CD14-positive monocyte (primary cell): ENCODE measurements around the gene CAV2. TPM values are rescaled to one million over a fixed set of nuclear protein-coding genes. Genes with fewer than 3 reads are reported as not detected.

Source experiments
- DNase-seq, 3 donors: peaks; one replicate each; pipeline ENCODE4 v3.0.0-alpha.2; 2011 to 2022
- H2AFZ ChIP-seq: 2 replicates; pipeline ENCODE4 v1.6.0; 2012; ENCODE audit warnings: mild to moderate bottlenecking, low read depth, low read length, inconsistent platforms; ENCODE audit not compliant: insufficient read depth, poor library complexity, severe bottlenecking
- H3K27ac ChIP-seq, 2 donors: 1 replicate in 1 of 2; 2 replicates in 1 of 2; pipeline ENCODE4 v1.5.1; 2012 to 2013; ENCODE audit warnings: low read length in 2 of 2, control low read depth in 1 of 2, inconsistent platforms in 1 of 2, low read depth in 1 of 2, mild to moderate bottlenecking in 1 of 2
- H3K27me3 ChIP-seq, 2 donors: one replicate each; pipeline versions ENCODE4 v1.6.0 to v1.6.1; 2011 to 2013; ENCODE audit warnings: low read length in 2 of 2; ENCODE audit not compliant: control insufficient read depth in 2 of 2, insufficient read depth in 2 of 2
- H3K36me3 ChIP-seq, 2 donors: replicated peaks in 1 of 2; 1 replicate in 1 of 2; 2 replicates in 1 of 2; pipeline versions ENCODE4 v1.5.1 to v1.6.1; 2012 to 2013; ENCODE audit warnings: low read length in 2 of 2, control low read depth in 1 of 2, inconsistent platforms in 1 of 2, mild to moderate bottlenecking in 1 of 2; ENCODE audit not compliant: insufficient read depth in 2 of 2, control insufficient read depth in 1 of 2
- H3K4me1 ChIP-seq, 2 donors: 1 replicate in 1 of 2; 2 replicates in 1 of 2; pipeline versions ENCODE4 v1.5.1 to v1.6.1; 2012 to 2013; ENCODE audit warnings: low read length in 2 of 2, control low read depth in 1 of 2, inconsistent platforms in 1 of 2, mild to moderate bottlenecking in 1 of 2, moderate library complexity in 1 of 2; ENCODE audit not compliant: insufficient read depth in 2 of 2, control insufficient read depth in 1 of 2
- H3K4me2 ChIP-seq: replicated peaks from 2 replicates; pipeline ENCODE3; 2012; ENCODE audit warnings: low read length, moderate library complexity, mild to moderate bottlenecking; ENCODE audit not compliant: poor library complexity, severe bottlenecking; ENCODE audit errors: extremely low read depth
- H3K4me3 ChIP-seq, 3 experiments: fragments of 200-600 bp in 1 of 3; sonication (generic) in 1 of 3; replicated peaks in 1 of 3; 1 replicate in 2 of 3; 2 replicates in 1 of 3; pipeline ENCODE4 v1.5.1; 2011 to 2013; ENCODE audit warnings: low read length in 3 of 3, mild to moderate bottlenecking in 3 of 3, control low read depth in 2 of 3, low read depth in 2 of 3, inconsistent platforms in 1 of 3, moderate library complexity in 1 of 3
- H3K79me2 ChIP-seq: 2 replicates; pipeline ENCODE4 v1.6.0; 2012; ENCODE audit warnings: mild to moderate bottlenecking, control low read depth, inconsistent platforms, low read length, moderate library complexity; ENCODE audit not compliant: insufficient read depth
- H3K9ac ChIP-seq: 2 replicates; pipeline ENCODE4 v1.6.0; 2017; ENCODE audit warnings: low read length, mild to moderate bottlenecking; ENCODE audit not compliant: insufficient read depth, poor library complexity, severe bottlenecking
- H3K9me3 ChIP-seq, 2 donors: replicated peaks in 1 of 2; 1 replicate in 1 of 2; 2 replicates in 1 of 2; pipeline versions ENCODE4 v1.5.1 to v1.6.1; 2012 to 2013; ENCODE audit warnings: low read length in 2 of 2, control low read depth in 1 of 2; ENCODE audit not compliant: control insufficient read depth in 1 of 2, insufficient read depth in 1 of 2
- H4K20me1 ChIP-seq: 2 replicates; pipeline ENCODE4 v1.6.0; 2012; ENCODE audit warnings: mild to moderate bottlenecking, low read length, control low read depth, moderate library complexity; ENCODE audit not compliant: insufficient read depth
- H3K27ac Mint-ChIP-seq, 7 donors: one replicate each; pipeline ENCODE4 v1.8.0; 2020; ENCODE audit warnings: mild to moderate bottlenecking in 7 of 7, mixed read lengths in 7 of 7, moderate library complexity in 6 of 7, inconsistent platforms in 2 of 7
- H3K27me3 Mint-ChIP-seq, 3 donors: one replicate each; pipeline ENCODE4 v1.8.0; 2021 to 2022; ENCODE audit warnings: low read depth in 3 of 3, mild to moderate bottlenecking in 3 of 3, mixed read lengths in 3 of 3, moderate library complexity in 3 of 3, inconsistent platforms in 1 of 3
- H3K36me3 Mint-ChIP-seq, 2 donors: one replicate each; pipeline ENCODE4 v1.8.0; 2020; ENCODE audit warnings: mixed read lengths in 2 of 2, inconsistent platforms in 1 of 2, mild to moderate bottlenecking in 1 of 2
- H3K4me1 Mint-ChIP-seq: one replicate; pipeline ENCODE4 v1.8.0; 2020; ENCODE audit warnings: mild to moderate bottlenecking, mixed read lengths
- H3K4me3 Mint-ChIP-seq, 2 donors: one replicate each; pipeline ENCODE4 v1.8.0; 2020; ENCODE audit warnings: mild to moderate bottlenecking in 2 of 2, mixed read lengths in 2 of 2, moderate library complexity in 1 of 2
- H3K9me3 Mint-ChIP-seq, 7 donors: one replicate each; pipeline ENCODE4 v1.8.0; 2020 to 2022; ENCODE audit warnings: mixed read lengths in 7 of 7, mild to moderate bottlenecking in 6 of 7, moderate library complexity in 6 of 7, inconsistent platforms in 2 of 7
- WGBS: methylation state at CpG from one replicate; pipeline ENCODE4 v1.1.5; 2013; ENCODE audit warnings: missing lambda C conversion rate; ENCODE audit not compliant: insufficient coverage; 5-methylcytosine and 5-hydroxymethylcytosine counted together
- intact Hi-C, 2 donors: fragments of 100-400 bp; cut with micrococcal nuclease; formaldehyde crosslinking; loops; one replicate each; pipeline versions ENCODE4 v1.15.0 to v1.15.1; 2023
- polyA plus RNA-seq, 3 donors: library from polyadenylated mRNA; depleted of rRNA in 1 of 3; unstranded in 2 of 3; stranded (reverse) in 1 of 3; fragments of 300-500 nt in 2 of 3; fragments of >200 nt in 1 of 3; fragmentation: Illumina TruSeq in 2 of 3; gene quantifications; 1 replicate in 2 of 3; 2 replicates in 1 of 3; pipeline ENCODE4 v1.2.3, GENCODE V29; 2012 to 2021
- TF ChIP-seq, protein P1 (sequence below): fragments of 200-600 bp; IDR thresholded peaks from one replicate; pipeline ENCODE4 v1.8.0; 2022; ENCODE audit warnings: antibody characterized with exemption, mild to moderate bottlenecking

CAV2 gene
- polyA plus RNA-seq, 3 donors = 0.19 TPM; not detected in 2

DNA sequence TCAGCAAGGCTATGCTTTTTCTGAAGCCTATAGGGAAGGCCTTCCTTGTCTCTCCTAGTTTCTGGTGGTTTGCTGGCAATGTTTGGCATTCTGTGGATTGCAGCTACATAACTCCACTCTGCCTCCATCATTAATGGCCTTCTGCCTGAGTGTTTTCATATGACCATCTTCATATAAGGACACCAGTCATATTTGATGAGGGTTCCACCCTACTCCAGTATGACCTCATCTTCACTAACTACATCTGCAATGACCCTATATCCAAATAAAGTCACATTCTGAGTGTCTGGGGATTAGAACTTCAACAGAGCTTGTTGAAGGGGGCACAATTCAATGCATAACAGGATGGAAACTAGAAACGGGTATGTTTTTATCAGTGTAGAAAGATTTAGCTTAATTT, 47.4 kb downstream of the CAV2 start:
- WGBS = no CpG with 5 or more reads among the region's 1 CpG
- H3K36me3 Mint-ChIP-seq = no peaks in the 10 kb centered on the region
- intact Hi-C loops = no loop called here

GRCh38 chr7:116547347-116547746, 47.8 kb downstream of the CAV2 start:
- Histone ChIP-seq H3K27ac (no peak overlapping the region), H3K9me3 (no peaks in the 10 kb centered on the region), H3K4me3 (no peak overlapping the region), H3K27me3 (no peaks in the 10 kb centered on the region), H2AFZ (no peak overlapping the region), H3K36me3 (no peaks in the 10 kb centered on the region), H3K4me1 (no peaks in the 10 kb centered on the region), H3K79me2 (no peaks in the 10 kb centered on the region), H3K4me2 (no peak overlapping the region), H4K20me1 (no peaks in the 10 kb centered on the region), H3K9ac (no peak overlapping the region)
- DNase-seq = no peak
- Mint-ChIP-seq H3K27me3 (peaks cover 0 to 5% (median 3%) of the 10 kb centered on the region in 3 donors), H3K27ac (no peak overlapping the region), H3K9me3 (peaks cover 0 to 2% (median 0%) of the 10 kb centered on the region in 7 donors), H3K4me1 (peaks cover 2% of the 10 kb centered on the region), H3K4me3 (no peak overlapping the region), H3K36me3 (no peaks in the 10 kb centered on the region)
- TF ChIP-seq, protein P1, sequence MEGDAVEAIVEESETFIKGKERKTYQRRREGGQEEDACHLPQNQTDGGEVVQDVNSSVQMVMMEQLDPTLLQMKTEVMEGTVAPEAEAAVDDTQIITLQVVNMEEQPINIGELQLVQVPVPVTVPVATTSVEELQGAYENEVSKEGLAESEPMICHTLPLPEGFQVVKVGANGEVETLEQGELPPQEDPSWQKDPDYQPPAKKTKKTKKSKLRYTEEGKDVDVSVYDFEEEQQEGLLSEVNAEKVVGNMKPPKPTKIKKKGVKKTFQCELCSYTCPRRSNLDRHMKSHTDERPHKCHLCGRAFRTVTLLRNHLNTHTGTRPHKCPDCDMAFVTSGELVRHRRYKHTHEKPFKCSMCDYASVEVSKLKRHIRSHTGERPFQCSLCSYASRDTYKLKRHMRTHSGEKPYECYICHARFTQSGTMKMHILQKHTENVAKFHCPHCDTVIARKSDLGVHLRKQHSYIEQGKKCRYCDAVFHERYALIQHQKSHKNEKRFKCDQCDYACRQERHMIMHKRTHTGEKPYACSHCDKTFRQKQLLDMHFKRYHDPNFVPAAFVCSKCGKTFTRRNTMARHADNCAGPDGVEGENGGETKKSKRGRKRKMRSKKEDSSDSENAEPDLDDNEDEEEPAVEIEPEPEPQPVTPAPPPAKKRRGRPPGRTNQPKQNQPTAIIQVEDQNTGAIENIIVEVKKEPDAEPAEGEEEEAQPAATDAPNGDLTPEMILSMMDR = no peak
- WGBS = no CpG with 5 or more reads among the region's 2 CpGs
- intact Hi-C loops = no loop called here

More for the DNA sequence above, 47.4 kb downstream of the CAV2 start:
- Mint-ChIP-seq H3K9me3 (peaks cover 0 to 2% (median 0%) of the 10 kb centered on the region in 7 donors), H3K27ac (no peak overlapping the region), H3K27me3 (peaks cover 0 to 5% (median 3%) of the 10 kb centered on the region in 3 donors), H3K4me1 (peaks cover 2% of the 10 kb centered on the region), H3K4me3 (no peak overlapping the region)
- H3K36me3 ChIP-seq = no peaks in the 10 kb centered on the region
- no peaks in the 10 kb centered on the region for H3K27me3 ChIP-seq
- no peak overlapping the region for H3K9ac ChIP-seq
- H3K4me3 ChIP-seq = no peak overlapping the region
- TF ChIP-seq, protein P1 = no peak
- H3K79me2 ChIP-seq = no peaks in the 10 kb centered on the region
- H3K27ac ChIP-seq = no peak overlapping the region
- H3K4me1 ChIP-seq = no peaks in the 10 kb centered on the region
- no peak overlapping the region for H3K4me2 ChIP-seq
- no peak overlapping the region for H2AFZ ChIP-seq
- H4K20me1 ChIP-seq = no peaks in the 10 kb centered on the region
- DNase-seq = no peak
- H3K9me3 ChIP-seq = no peaks in the 10 kb centered on the region
